ENCODE data around the gene ATP9B. TPM values are rescaled to one million over a fixed set of nuclear protein-coding genes. Genes with fewer than 3 reads are reported as not detected.

ATP9B gene
- total and polyA plus RNA-seq, 2 donors: 14.9 to 19.3 TPM

DNA sequence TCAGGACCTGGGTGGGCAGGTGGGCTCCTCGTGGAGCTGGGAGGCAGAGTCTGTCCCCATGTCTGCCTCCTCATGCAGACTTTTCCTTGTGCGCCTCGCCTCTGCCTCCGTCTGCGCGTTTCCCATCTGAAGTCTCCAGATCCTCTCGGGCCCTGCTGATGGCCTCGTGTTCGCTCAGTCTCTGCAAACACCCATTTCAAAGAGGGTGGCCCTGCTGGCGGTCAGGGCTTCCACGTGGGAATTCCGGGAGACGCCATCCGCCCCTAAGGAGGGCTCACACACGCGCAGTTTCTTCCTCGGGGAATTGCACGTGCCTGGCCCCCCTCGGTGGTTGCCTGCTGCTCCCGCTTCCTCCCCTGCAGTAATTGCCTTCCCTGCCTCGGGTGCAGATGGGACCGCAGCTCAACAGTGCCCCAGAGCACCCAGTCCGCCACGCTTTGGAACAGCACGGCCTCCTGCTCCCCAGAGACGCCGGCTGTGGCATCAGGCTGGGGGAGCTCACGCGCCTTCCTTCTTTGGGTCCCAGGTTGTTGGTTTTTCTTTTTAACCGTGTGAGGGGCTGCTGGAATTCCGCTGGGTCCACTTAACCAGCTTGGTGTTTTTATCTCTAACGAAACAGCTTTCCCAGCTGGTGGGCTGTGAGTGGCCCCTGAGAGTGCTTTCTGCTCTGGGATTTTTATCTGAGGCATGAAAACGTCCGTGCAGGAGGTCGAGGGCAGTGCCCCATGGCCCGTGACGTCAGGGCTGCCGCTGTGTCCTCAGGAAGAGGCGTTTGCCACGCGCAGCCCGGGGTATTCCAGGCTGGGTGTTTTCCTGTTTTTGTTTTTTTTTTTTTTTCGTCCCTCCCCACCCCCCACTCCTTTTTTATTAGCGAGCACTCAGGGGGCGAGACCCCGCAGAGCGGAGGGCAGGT, 342.7 kb downstream of the ATP9B start:
- DNase-seq (ENCODE audit: low read depth in 6 of 9, low spot score in 9 of 9): no peak
- Histone ChIP-seq H3K4me3 (ENCODE audit: low read length in 2 of 2) (no peak overlapping the region), H3K4me1 (ENCODE audit: control insufficient read depth in 2 of 2, insufficient read depth in 2 of 2, low read length in 2 of 2) (no peaks in the 10 kb centered on the region), H3K27me3 (ENCODE audit: control insufficient read depth in 2 of 2, insufficient read depth in 1 of 2, low read length in 1 of 2) (no peaks in the 10 kb centered on the region), H3K36me3 (ENCODE audit: control insufficient read depth in 2 of 2, insufficient read depth in 2 of 2, low read length in 1 of 2) (peaks cover 21 to 51% of the 10 kb centered on the region in 2 donors), H3K9me3 (ENCODE audit: control insufficient read depth in 2 of 2, insufficient read depth in 1 of 2, low read length in 1 of 2) (no peaks in the 10 kb centered on the region), H3K27ac (ENCODE audit: low read depth in 1 of 2, low read length in 1 of 2) (no peak overlapping the region)
- 96% methylated on average over 47 of the region's 47 CpGs for WGBS

DNA sequence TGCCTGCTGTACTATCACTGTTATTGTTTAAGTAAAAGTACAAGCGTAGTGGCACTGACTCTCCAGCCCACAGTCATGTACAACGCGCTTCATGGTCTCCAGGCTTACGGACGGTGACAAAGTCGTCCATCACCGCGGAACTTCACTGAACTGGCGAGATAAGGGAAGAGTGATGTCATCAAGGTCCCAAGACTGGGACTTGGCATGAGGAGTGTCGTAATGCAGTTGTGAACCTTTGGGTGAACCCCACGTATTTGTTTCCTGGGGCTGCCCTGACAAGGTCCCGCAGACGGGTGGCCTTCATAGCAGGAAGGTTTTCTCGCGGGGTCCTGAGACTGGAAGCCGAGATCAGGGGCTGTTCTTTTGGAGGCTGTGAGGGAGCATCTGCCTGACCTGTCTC, 343.8 kb downstream of the ATP9B start:
- Histone ChIP-seq H3K36me3 (ENCODE audit: control insufficient read depth in 2 of 2, insufficient read depth in 2 of 2, low read length in 1 of 2) (peaks cover 21 to 54% of the 10 kb centered on the region in 2 donors), H3K9me3 (ENCODE audit: control insufficient read depth in 2 of 2, insufficient read depth in 1 of 2, low read length in 1 of 2) (no peaks in the 10 kb centered on the region), H3K27ac (ENCODE audit: low read depth in 1 of 2, low read length in 1 of 2) (no peak overlapping the region), H3K27me3 (ENCODE audit: control insufficient read depth in 2 of 2, insufficient read depth in 1 of 2, low read length in 1 of 2) (no peaks in the 10 kb centered on the region), H3K4me1 (ENCODE audit: control insufficient read depth in 2 of 2, insufficient read depth in 2 of 2, low read length in 2 of 2) (no peaks in the 10 kb centered on the region), H3K4me3 (ENCODE audit: low read length in 2 of 2) (no peak overlapping the region)
- DNase-seq (ENCODE audit: low read depth in 6 of 9, low spot score in 9 of 9): no peak
- WGBS: 98% methylated on average over 16 of the region's 16 CpGs

DNA sequence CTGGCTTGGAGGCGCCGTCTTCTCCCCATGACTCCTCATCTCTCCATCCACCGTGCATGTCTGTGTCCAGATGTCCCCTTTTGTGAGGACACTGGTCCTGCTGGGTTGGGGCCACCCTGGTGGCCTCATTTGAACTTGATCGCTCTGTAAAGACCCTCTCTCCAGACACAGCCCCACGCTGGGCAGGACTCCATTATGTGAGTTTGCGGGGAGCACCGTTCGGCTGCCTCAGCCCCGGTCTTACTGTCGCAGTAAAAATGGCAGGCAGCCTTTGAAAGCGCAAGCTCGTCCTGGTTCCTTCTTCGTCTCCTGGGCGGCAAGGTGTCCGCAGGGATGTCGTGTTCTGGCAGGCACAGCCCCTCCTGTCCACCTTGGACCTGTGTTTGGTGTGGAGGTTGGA, 344.2 kb downstream of the ATP9B start:
- no peaks in the 10 kb centered on the region for H3K9me3 ChIP-seq (ENCODE audit: control insufficient read depth in 2 of 2, insufficient read depth in 1 of 2, low read length in 1 of 2)
- H3K27ac ChIP-seq (ENCODE audit: low read depth in 1 of 2, low read length in 1 of 2): no peak overlapping the region
- H3K4me3 ChIP-seq (ENCODE audit: low read length in 2 of 2): no peak overlapping the region
- H3K36me3 ChIP-seq (ENCODE audit: control insufficient read depth in 2 of 2, insufficient read depth in 2 of 2, low read length in 1 of 2): peaks cover 21 to 57% of the 10 kb centered on the region in 2 donors
- DNase-seq (ENCODE audit: low read depth in 6 of 9, low spot score in 9 of 9): no peak
- WGBS: 97% methylated on average over 16 of the region's 16 CpGs
- H3K4me1 ChIP-seq (ENCODE audit: control insufficient read depth in 2 of 2, insufficient read depth in 2 of 2, low read length in 2 of 2): no peaks in the 10 kb centered on the region
- no peaks in the 10 kb centered on the region for H3K27me3 ChIP-seq (ENCODE audit: control insufficient read depth in 2 of 2, insufficient read depth in 1 of 2, low read length in 1 of 2)

DNA sequence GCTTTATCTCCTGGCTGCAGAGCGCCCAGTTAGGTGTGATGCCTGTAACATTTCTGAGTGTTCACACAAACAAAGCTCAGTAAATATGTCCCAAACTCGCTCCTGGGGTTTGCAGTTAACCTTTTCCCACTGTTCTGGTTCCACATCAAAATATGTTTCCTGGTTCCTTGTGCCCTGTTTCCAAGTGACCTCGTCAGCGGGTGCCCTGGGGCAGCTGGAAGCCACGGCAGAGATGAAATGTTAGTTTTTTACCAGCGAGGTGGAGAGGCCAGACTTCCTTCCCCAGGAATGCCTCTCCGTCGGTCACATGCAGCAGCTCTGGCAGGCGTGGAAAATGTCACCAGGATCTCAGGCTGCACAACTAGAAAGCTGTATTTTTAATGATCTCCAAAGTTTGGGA, 344.7 kb downstream of the ATP9B start:
- Histone ChIP-seq H3K9me3 (ENCODE audit: control insufficient read depth in 2 of 2, insufficient read depth in 1 of 2, low read length in 1 of 2) (no peaks in the 10 kb centered on the region), H3K4me1 (ENCODE audit: control insufficient read depth in 2 of 2, insufficient read depth in 2 of 2, low read length in 2 of 2) (no peaks in the 10 kb centered on the region)
- 95% methylated on average over 9 of the region's 9 CpGs for WGBS

DNA sequence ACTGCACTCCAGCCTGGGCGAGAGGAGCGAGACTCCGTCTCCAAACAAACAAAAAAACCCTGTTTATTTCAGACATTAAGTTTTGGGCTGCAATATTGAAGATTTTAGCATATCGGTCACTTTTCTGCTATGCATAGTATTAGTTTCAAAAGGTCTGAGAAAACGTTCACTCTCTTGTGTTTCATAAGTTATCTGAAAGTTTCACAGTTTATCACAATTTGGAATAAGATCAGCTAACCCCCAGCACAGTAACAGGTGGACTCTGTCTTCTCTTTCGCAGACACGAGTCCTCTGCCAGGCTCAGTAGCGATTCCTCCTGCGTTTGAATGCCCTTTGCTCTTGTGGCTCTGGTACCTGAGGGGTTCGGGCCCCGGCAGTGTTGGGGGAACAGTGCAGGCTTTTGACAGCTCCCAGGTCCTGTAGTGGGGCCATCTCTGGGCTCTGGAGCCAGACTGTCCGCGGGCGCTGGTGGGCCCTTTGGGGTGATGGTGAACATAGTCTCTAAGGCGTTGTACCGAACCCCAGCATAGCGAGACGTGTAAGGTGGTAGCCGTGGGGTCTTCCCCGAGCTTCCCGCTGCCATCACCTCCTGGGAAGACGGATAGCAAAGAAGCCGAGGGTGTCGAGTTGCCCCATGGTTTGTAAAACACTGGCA, 347.0 kb downstream of the ATP9B start:
- peaks cover 21 to 60% of the 10 kb centered on the region in 2 donors for H3K36me3 ChIP-seq (ENCODE audit: control insufficient read depth in 2 of 2, insufficient read depth in 2 of 2, low read length in 1 of 2)
- no peaks in the 10 kb centered on the region for H3K27me3 ChIP-seq (ENCODE audit: control insufficient read depth in 2 of 2, insufficient read depth in 1 of 2, low read length in 1 of 2)
- WGBS: 93% methylated on average over 24 of the region's 24 CpGs
- no peaks in the 10 kb centered on the region for H3K9me3 ChIP-seq (ENCODE audit: control insufficient read depth in 2 of 2, insufficient read depth in 1 of 2, low read length in 1 of 2)
- no peak overlapping the region for H3K27ac ChIP-seq (ENCODE audit: low read depth in 1 of 2, low read length in 1 of 2)
- peaks cover 0 to 2% of the 10 kb centered on the region in 2 donors for H3K4me1 ChIP-seq (ENCODE audit: control insufficient read depth in 2 of 2, insufficient read depth in 2 of 2, low read length in 2 of 2)
- DNase-seq (ENCODE audit: low read depth in 6 of 9, low spot score in 9 of 9): no peak
- H3K4me3 ChIP-seq (ENCODE audit: low read length in 2 of 2): no peak overlapping the region

More for the DNA sequence above, 344.7 kb downstream of the ATP9B start:
- no peak for DNase-seq (ENCODE audit: low read depth in 6 of 9, low spot score in 9 of 9)
- Histone ChIP-seq H3K4me3 (ENCODE audit: low read length in 2 of 2) (no peak overlapping the region), H3K36me3 (ENCODE audit: control insufficient read depth in 2 of 2, insufficient read depth in 2 of 2, low read length in 1 of 2) (peaks cover 21 to 60% of the 10 kb centered on the region in 2 donors), H3K27ac (ENCODE audit: low read depth in 1 of 2, low read length in 1 of 2) (no peak overlapping the region), H3K27me3 (ENCODE audit: control insufficient read depth in 2 of 2, insufficient read depth in 1 of 2, low read length in 1 of 2) (no peaks in the 10 kb centered on the region)

DNA sequence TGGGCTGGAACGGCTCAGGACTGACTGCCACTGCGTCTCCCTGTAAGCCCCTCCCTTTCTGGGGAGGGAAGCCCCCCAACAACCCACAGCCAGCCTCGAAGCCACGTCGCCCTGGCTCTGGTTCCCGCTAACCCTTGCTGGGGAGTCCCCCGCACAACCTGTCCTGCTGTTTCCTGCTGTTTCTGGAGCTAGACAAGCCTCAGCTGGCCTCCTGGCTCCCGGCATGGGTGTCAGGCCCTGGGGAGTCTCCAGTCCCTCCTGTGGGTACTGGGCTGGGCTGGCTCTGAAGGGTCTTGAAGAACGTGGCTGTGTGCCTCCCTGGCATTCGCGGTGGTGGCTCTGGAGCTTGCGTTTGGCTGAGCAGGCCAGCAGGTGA, 347.5 kb downstream of the ATP9B start:
- H3K36me3 ChIP-seq (ENCODE audit: control insufficient read depth in 2 of 2, insufficient read depth in 2 of 2, low read length in 1 of 2): peaks cover 23 to 57% of the 10 kb centered on the region in 2 donors
- H3K9me3 ChIP-seq (ENCODE audit: control insufficient read depth in 2 of 2, insufficient read depth in 1 of 2, low read length in 1 of 2): no peaks in the 10 kb centered on the region
- no peaks in the 10 kb centered on the region for H3K27me3 ChIP-seq (ENCODE audit: control insufficient read depth in 2 of 2, insufficient read depth in 1 of 2, low read length in 1 of 2)
- no peak overlapping the region for H3K27ac ChIP-seq (ENCODE audit: low read depth in 1 of 2, low read length in 1 of 2)
- no peak overlapping the region for H3K4me3 ChIP-seq (ENCODE audit: low read length in 2 of 2)
- peaks cover 0 to 6% of the 10 kb centered on the region in 2 donors for H3K4me1 ChIP-seq (ENCODE audit: control insufficient read depth in 2 of 2, insufficient read depth in 2 of 2, low read length in 2 of 2)
- no peak for DNase-seq (ENCODE audit: low read depth in 6 of 9, low spot score in 9 of 9)
- 89% methylated on average over 12 of the region's 12 CpGs for WGBS

DNA sequence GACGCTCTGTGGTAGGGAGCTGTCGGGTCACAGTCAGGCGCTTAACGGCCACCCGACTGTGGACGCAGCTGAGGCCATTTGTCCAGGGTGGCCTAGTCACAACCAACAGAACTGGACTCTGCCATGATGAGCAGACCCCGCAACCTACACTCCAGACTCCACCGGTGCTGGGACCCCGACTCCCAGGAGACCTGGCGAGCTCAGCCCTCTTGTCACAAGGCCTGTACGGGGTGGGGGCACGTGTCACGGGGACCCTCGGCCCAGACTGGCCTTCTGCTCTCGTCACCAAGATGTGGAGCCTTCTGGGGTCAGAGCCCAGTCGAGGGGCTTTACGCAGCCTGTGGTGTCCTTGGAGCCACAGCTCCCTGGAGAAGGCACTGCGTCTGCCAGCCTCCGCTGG, 349.0 kb downstream of the ATP9B start:
- no peaks in the 10 kb centered on the region for H3K9me3 ChIP-seq (ENCODE audit: control insufficient read depth in 2 of 2, insufficient read depth in 1 of 2, low read length in 1 of 2)
- H3K4me3 ChIP-seq (ENCODE audit: low read length in 2 of 2): no peak overlapping the region
- H3K4me1 ChIP-seq (ENCODE audit: control insufficient read depth in 2 of 2, insufficient read depth in 2 of 2, low read length in 2 of 2): peaks cover 0 to 8% of the 10 kb centered on the region in 2 donors
- WGBS: 98% methylated on average over 19 of the region's 19 CpGs
- DNase-seq (ENCODE audit: low read depth in 6 of 9, low spot score in 9 of 9): no peak
- H3K36me3 ChIP-seq (ENCODE audit: control insufficient read depth in 2 of 2, insufficient read depth in 2 of 2, low read length in 1 of 2): peaks cover 19 to 49% of the 10 kb centered on the region in 2 donors
- H3K27ac ChIP-seq (ENCODE audit: low read depth in 1 of 2, low read length in 1 of 2): no peak overlapping the region
- H3K27me3 ChIP-seq (ENCODE audit: control insufficient read depth in 2 of 2, insufficient read depth in 1 of 2, low read length in 1 of 2): no peaks in the 10 kb centered on the region

DNA sequence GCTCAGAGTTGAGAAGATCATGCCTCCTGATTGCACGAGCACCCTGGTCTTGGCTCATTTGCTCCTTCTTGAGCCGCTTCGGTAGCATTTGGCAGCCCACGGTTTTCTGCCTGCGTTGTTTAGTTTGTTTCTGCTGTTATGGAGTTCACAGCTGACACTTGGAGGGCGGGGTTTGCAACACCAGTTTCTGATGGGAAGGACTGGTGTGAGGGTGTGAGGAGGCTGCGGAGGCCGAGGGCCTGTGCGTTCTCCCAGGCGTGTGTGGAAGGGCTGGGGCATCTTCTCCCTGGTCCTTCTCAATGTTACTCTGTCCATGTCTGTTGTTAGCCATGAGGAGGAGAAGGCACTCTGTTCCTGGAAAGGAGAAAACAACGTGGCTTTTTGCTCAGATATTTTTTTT, 349.4 kb downstream of the ATP9B start:
- peaks cover 0 to 8% of the 10 kb centered on the region in 2 donors for H3K4me1 ChIP-seq (ENCODE audit: control insufficient read depth in 2 of 2, insufficient read depth in 2 of 2, low read length in 2 of 2)
- no peak for DNase-seq (ENCODE audit: low read depth in 6 of 9, low spot score in 9 of 9)

DNA sequence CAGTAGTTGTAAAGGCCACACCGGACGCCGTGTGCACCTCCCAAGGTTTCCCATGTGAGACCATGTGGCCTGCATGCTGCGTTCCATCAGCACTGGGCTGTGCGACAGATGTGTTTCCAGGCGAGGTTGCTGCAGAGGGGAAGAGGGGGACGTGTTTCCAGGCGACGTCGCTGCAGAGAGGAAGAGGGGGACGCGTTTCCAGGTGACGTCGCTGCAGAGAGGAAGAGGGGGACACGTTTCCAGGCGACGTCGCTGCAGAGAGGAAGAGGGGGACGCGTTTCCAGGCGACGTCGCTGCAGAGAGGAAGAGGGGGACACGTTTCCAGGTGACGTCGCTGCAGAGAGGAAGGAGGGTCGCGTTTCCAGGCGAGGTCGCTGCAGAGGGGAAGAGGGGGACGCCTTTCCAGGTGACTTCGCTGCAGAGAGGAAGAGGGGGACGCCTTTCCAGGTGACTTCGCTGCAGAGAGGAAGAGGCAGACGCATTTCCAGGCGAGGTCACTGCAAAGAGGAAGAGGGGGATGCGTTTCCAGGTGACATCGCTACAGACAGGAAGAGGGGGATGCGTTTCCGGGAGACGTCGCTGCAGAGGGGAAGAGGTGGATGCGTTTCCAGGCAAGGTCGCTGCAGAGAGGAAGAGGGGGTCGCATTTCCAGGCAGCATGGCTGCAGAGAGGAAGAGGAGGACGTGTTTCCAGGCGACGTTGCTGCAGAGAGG, 351.0 kb downstream of the ATP9B start:
- WGBS: 98% methylated on average over 48 of the region's 48 CpGs

More for the DNA sequence above, 349.4 kb downstream of the ATP9B start:
- Histone ChIP-seq H3K36me3 (ENCODE audit: control insufficient read depth in 2 of 2, insufficient read depth in 2 of 2, low read length in 1 of 2) (peaks cover 16 to 47% of the 10 kb centered on the region in 2 donors), H3K9me3 (ENCODE audit: control insufficient read depth in 2 of 2, insufficient read depth in 1 of 2, low read length in 1 of 2) (no peaks in the 10 kb centered on the region), H3K27me3 (ENCODE audit: control insufficient read depth in 2 of 2, insufficient read depth in 1 of 2, low read length in 1 of 2) (no peaks in the 10 kb centered on the region), H3K4me3 (ENCODE audit: low read length in 2 of 2) (no peak overlapping the region), H3K27ac (ENCODE audit: low read depth in 1 of 2, low read length in 1 of 2) (no peak overlapping the region)
- 94% methylated on average over 11 of the region's 11 CpGs for WGBS

More for the DNA sequence above, 351.0 kb downstream of the ATP9B start:
- H3K27ac ChIP-seq (ENCODE audit: low read depth in 1 of 2, low read length in 1 of 2): no peak overlapping the region
- no peaks in the 10 kb centered on the region for H3K9me3 ChIP-seq (ENCODE audit: control insufficient read depth in 2 of 2, insufficient read depth in 1 of 2, low read length in 1 of 2)
- peaks cover 0 to 8% of the 10 kb centered on the region in 2 donors for H3K4me1 ChIP-seq (ENCODE audit: control insufficient read depth in 2 of 2, insufficient read depth in 2 of 2, low read length in 2 of 2)
- H3K4me3 ChIP-seq (ENCODE audit: low read length in 2 of 2): no peak overlapping the region
- no peak for DNase-seq (ENCODE audit: low read depth in 6 of 9, low spot score in 9 of 9)
- no peaks in the 10 kb centered on the region for H3K27me3 ChIP-seq (ENCODE audit: control insufficient read depth in 2 of 2, insufficient read depth in 1 of 2, low read length in 1 of 2)
- H3K36me3 ChIP-seq (ENCODE audit: control insufficient read depth in 2 of 2, insufficient read depth in 2 of 2, low read length in 1 of 2): peaks cover 10 to 33% of the 10 kb centered on the region in 2 donors
